Inflammatory macrophage treated with lipopolysaccharide for 4 hours (primary cell): Measurements from ENCODE around the gene NUDT19.
"Not testable (repeated sequence)": the region's sequence is repeated elsewhere in the genome, so short reads cannot be mapped to it uniquely, and the experiment has no call there.

Source experiments
- DNase-seq: peaks from one replicate; pipeline ENCODE4 v3.0.0-alpha.2; 2020

The NUDT19 gene

DNA sequence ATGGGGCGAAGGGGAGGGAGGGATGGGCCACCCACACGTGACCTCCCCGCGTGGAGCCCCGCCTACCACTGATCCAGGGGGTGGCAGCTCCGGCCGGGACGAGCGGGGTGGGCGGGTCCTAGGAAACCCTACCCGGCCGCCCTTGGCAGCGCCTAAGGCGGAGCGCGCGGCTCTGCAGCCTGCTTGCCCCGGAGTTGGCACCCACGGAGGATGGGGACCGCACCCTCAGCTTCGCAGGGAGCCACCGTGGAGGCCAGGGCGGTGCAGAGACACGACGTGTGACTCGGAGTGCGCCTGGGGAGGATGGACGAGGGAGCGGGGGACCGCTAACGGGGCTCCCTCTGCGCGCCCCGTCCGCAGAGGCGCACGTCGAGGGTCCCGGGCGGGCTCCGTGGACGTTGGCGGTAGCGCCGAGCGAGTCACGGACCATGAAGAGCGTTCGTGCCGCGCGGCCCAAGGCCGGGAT lies 15.9 kb upstream of the NUDT19 start, which contains the start of gene RGS9BP:
RGS9BP (plus strand) TSS at position 129 of the 466 bp plus-strand sequence. CDS start 416 bp downstream, outside the sequence.
- DNase-seq: peak; percentile 73

DNA sequence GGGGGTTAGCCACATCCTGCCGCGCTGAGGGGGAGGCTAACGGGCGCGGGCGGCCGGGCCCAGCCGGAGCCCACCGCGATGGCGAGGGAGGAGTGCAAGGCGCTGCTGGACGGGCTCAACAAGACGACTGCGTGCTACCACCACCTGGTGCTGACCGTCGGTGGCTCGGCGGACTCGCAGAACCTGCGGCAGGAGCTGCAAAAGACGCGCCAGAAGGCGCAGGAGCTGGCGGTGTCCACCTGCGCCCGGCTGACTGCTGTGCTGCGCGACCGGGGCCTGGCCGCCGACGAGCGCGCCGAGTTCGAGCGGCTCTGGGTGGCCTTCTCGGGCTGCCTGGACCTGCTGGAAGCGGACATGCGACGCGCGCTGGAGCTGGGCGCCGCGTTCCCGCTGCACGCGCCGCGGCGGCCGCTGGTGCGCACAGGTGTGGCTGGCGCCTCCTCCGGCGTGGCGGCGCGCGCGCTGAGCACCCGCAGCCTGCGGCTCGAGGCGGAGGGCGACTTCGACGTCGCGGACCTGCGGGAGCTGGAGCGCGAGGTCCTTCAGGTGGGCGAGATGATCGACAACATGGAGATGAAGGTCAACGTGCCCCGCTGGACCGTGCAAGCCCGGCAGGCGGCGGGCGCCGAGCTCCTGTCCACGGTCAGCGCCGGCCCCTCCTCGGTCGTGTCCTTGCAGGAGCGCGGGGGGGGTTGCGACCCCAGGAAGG lies 15.3 kb upstream of the NUDT19 start:
- DNase-seq: no peak

DNA sequence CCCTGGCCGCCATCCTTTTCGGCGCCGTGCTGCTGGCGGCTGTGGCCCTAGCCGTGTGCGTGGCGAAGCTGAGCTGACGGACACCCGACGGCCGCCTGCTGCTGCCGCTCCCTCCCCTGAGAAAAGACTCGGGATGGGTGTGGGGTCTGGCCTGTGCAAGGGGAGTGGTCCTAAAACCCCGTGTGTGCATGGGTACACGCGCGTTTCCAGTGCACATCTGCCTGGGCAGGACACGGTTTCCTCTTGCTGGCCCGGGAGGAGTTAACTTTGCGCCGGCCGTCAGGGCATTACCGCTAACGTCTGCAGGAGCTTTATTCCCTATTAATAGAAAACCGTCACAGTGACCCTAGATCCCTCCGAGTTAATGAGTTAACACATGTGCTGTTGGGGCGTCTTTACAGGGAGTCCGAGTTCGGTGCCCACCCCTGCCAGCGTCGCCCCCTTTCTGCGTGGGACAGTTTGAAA lies 14.7 kb upstream of the NUDT19 start:
- DNase-seq: no peak

DNA sequence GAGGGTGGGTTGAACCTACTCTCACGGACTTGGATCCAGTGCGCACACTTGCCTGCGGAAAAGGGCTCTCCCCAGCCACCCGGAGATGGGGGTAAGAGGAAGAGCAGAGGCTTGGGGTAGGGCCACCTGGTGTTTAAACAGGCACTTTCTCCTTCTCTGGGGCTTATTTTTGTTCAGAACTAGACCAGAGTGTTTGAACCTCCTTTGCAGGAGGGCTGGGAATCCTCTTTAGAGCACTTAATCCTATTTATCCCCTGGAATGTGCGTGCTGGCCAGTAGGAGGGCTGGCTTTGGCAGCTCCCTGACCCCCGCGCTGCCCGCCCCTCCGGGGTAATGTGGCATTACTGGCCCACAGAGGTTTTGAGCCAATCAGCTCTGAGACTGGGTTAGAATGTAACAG lies 14.0 kb upstream of the NUDT19 start:
- no peak for DNase-seq

GRCh38 chr19:32680986-32681385 lies 10.6 kb upstream of the NUDT19 start:
- peak; percentile 61 for DNase-seq

- DNase-seq: no peak
Observed at GRCh38 chr19:32682317-32682716, 9.3 kb upstream of the NUDT19 start.

- DNase-seq: no peak
Observed at GRCh38 chr19:32686847-32687475, 4.7 kb upstream of the NUDT19 start.

DNA sequence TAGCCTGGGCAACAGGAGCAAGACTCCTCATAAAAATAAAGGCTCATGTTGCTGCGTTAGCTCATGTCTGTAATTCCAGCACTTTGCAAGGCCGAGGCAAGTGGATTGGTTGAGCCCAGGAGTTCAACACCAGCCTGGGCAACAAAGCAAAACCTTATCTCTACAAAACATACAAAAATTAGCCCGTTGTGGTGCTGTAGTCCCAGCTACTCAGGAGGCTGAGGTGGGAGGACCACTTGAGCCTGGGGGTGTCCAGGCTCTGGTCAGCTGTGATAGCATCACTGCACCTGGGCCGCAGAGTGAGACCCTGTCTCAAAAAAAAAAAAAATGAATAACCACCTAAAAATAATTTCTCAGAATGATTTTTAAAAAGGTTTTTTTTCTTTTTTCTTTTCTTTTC lies 3.9 kb upstream of the NUDT19 start:
- DNase-seq: no peak

DNA sequence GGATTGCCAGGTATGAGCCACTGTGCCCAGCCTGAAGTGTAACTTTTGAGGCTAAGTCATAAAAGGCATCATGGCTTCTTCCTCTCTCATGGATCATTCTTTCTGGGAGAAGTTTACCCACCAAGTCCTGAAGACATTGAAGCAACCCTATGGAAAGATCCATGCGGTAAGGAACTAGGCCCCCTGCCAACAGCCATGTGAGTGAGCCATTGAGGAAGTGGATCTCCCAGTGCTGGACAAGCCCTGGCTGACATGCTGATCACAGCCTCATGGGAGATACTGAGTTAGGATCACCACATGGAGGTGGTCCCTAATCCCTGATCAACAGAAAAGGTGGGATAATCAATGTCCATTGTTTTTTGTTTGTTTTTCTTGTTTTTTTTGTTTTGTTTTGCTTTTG lies 3.3 kb upstream of the NUDT19 start:
- peak; percentile 45 for DNase-seq

DNA sequence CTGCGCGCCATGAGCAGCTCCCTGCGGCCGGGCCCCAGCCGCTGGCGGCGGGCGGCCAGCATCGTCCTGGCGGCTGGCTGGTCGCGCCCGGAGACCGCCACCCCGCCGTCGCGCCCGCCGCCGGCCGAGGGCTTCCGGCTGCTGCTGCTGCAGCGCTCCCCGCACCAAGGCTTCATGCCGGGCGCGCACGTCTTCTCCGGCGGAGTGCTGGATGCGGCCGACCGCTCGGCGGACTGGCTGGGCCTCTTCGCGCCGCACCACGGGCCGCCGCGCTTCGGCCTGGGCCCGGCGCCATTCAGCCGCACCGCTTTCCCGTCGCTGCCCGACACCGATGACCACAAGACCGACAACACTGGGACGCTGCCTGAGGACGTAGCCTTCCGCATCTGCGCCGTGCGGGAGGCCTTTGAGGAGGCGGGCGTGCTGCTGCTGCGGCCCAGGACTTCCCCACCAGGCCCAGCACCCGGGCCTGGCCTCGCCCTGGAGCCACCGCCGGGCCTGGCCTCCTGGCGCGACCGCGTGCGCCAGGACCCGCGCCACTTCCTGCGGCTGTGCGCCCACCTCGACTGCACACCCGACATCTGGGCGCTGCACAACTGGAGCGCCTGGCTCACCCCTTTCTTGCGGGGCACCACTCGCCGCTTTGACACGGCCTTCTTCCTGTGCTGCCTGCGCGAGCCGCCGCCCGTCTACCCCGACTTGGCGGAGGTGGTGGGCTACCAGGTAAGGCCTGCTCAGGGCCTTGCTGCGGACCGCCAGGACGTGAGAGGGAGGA lies 518 bp downstream of the NUDT19 start:
- DNase-seq: peak; percentile 89

- no peak for DNase-seq
Observed at GRCh38 chr19:32692727-32693061, 1.1 kb downstream of the NUDT19 start.

DNA sequence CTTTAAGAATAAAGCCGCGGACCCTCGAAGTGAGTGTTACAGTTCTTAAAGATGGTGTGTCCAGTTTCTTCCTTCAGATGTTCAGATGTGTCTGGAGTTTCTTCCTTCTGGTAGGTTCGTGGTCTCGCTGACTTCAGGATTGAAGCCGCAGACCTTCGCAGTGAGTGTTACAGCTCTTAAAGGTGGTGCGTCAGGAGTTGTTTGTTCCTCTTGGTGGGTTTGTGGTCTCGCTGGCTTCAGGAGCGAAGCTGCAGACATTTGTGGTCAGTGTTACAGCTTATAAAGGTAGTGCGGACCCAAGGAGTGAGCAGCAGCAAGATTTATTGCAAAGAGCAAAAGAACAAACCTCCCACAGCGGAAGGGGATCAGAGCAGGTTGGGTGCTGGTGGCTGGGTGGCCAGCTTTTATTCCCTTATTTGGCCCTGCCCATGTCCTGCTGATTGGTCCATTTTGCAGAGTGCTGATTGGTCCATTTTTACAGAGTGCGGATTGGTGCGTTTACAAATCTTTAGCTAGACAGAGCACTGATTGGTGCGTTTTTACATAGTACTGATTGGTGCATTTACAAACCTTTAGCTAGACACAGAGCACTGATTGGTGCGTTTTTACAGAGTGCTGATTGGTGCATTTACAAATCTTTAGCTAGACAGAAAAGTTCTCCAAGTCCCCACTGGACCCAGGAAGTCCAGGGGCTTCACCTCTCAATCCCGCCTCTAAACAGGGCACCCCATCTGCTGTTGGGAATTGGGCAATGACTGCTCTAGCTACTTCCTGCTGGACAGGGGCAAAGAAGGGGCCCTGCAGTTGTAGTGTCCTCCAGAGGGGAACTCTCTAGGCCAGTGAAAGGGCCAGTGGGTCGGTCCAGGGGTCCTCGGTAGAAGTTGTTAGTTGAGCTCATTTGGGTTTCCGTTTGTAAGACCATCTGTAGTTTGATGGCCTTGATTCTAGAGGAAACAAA lies 1.8 kb downstream of the NUDT19 start:
- peak; percentile 60 for DNase-seq

- not testable (repeated sequence) for DNase-seq
Observed at GRCh38 chr19:32694316-32694715, 2.7 kb downstream of the NUDT19 start.

GRCh38 chr19:32694851-32695250 lies 3.2 kb downstream of the NUDT19 start:
- not testable (repeated sequence) for DNase-seq

DNA sequence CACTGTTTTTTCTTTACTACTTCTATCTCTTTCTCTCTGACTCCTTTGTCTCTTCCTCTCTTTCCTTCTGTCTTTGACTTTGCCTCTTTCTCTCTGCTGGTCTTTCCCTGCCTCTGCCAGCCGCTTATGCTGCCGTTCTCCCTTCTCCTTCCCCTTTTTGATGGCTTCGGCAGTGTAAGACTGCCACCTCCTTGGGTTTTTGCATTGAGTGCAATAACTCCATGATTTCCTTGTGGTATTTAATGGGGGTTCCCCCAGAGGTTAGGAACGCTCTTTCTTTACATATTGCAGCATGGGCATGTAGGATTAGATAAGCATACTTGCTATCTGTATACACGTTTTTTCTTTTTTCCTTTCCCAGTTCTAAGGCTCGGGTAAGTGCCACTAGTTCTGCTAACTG lies 3.9 kb downstream of the NUDT19 start:
- peak; percentile 92 for DNase-seq

DNA sequence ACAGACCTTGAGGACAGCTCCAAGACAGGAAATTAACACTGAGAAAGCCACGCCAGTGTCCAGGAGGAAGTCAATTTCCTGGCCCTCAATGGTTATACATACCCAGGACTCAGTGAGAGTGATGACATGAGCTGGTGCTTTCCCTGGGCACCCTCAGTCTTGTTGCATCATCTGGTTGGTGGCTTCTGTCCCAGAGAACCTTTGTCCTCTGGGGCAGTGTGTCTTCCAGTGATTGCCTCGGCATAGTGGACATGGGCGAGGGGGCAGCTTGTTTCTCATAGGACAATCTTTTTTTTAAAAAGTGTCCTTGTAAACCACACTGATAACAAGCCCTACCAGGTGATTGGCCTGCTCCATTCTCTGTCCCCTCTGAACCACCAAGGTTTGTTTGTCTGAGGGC lies 5.2 kb downstream of the NUDT19 start:
- DNase-seq: peak; percentile 88

DNA sequence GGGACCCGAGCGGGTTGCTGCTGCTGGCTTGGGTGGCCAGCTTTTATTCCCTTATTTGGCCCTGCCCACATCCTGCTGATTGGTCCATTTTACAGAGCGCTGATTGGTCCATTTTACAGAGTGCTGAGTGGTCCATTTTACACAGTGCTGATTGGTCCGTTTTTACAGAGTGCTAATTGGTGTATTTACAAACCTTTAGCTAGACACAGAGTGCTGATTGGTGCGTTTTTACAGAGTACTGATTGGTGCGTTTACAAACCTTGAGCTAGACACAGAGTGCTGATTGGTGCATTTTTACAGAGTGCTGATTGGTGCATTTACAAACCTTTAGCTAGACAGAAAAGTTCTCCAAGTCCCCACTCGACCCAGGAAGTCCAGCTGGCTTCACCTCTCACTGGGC lies 8.5 kb downstream of the NUDT19 start:
- not testable (repeated sequence) for DNase-seq

DNA sequence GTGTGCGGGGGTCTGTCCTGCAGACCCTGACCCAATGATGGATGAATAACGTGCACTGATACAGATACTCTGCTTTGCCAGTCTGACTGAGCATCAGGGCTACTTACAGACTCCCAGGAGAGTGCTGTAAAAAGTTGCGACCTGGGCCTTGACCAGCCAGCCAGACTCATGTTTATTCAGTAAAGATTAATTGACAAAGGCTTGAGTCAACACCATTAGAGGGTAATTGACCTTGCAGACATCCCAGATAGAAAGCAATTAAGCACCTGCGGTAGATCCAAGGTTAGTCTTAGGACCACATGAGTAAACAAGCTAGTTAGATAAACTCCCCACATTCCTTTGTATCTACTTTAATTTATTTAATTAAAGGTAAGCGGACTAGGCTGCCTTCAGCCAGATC lies 10.4 kb downstream of the NUDT19 start:
- no peak for DNase-seq

DNA sequence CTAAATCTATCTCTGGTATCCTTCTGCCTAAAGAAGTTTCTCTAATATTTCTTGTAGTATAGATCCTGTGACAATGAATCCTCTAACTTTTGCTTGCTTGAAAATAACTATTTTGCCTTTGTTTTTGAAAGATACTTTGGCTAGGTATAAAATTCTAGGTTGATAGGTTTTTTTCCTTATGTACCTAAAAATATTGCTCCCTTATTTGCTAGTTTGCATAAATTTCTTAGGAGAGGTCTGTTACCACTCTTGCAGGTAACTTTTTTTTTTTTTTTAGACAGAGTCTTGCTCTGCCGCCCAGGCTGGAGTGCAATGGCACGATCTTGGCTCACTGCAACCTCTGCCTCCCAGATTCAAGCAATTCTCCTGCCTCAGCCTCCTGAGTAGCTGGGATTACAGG lies 12.4 kb downstream of the NUDT19 start:
- not testable (repeated sequence) for DNase-seq

DNA sequence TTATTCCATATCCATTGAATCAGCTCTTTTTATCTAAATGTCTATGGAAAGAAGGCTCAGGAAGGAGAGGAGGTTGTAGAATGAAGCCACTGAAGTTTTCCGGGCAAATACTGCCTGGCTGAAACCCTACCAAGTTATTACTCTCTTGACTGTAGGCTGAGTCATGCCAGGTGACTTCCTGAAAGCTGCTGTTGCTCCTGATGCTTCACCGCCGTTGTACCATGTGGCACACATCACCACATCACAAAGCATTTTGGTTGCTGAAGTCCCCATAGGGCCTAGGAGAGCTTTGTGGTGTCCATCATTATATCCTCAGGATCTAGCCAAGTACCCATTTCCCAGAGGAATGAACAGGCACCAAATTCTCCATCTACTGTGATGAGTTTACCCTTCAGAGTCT lies 16.8 kb downstream of the NUDT19 start:
- no peak for DNase-seq

DNA sequence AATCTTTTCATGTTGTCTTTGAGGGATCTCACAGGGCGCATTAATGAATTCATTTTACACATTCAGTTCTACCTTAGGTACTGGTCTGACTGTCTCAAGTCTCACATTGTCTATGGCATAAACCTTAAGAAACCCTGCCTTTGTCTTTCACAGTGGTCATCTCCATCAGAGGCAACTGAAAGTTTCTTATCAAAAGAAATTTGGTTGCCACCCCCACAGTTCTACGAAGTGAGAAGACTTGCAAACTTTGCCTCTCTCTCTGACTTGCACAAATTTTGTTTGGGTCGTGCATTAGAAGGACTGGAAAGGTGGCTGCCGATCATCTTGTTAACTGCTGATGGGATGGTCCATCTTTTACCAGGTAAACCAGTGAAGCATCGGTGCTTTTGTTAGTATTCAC lies 17.4 kb downstream of the NUDT19 start:
- DNase-seq: no peak

DNA sequence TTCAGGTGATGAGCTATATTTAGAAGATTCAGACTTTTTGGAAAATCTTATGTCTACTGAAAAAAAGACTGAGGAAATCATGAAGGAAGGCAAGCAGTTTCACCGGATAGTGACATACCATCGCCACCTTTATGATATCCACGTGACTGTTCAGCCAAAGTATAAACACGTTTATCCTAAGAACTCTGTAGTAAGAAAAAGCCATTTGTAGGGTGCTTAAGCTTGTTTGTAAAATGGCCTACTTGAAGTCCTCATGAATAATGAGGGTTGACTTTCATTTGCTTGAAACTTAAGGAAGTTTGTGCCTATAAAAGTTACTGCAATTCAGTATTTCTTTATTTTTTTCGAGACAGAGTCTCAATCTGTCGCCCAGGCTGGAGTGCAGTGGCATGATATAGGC lies 20.1 kb downstream of the NUDT19 start:
- DNase-seq: no peak

DNA sequence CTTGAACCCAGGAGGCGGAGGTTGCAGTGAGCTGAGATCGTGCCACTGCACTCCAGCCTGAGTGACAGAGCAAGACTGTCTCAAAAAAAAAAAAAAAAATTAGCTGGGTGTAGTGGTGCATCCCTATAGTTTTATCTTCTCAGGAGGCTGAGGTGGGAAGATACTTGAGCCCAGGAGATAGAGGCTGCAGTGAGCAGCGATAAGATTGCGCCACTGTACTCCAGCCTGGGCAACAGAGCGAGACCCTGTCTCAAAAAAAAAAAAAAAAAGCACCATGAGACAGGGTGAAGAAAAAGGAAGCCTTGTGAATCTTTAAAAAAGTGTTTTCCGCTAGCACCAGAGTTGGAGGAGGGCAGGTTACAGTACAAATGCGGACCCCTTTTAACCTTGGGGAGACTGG lies 24.6 kb downstream of the NUDT19 start:
- DNase-seq: not testable (repeated sequence)
